Hepatocyte (in vitro differentiated cells): ENCODE results near the gene CDV3. TPM values are rescaled to one million over a fixed set of nuclear protein-coding genes. Genes with fewer than 3 reads are reported as not detected.
"Not testable (repeated sequence)": the region's sequence is repeated elsewhere in the genome, so short reads cannot be mapped to it uniquely, and the experiment has no call there.

Experiments used
- DNase-seq: peaks from one replicate; pipeline ENCODE4 v3.0.0-alpha.2; 2016; ENCODE audit warnings: low spot score
- H2AFZ ChIP-seq: fragments of 200-600 bp; sonication (generic); 2 replicates; pipeline ENCODE4 v1.6.0; 2016; ENCODE audit warnings: antibody characterized with exemption, mild to moderate bottlenecking
- H3K27ac ChIP-seq: fragments of 200-600 bp; sonication (generic); 2 replicates; pipeline ENCODE4 v1.5.1; 2016; ENCODE audit warnings: mild to moderate bottlenecking
- H3K27me3 ChIP-seq: fragments of 200-600 bp; sonication (generic); 2 replicates; pipeline ENCODE4 v1.6.1; 2016
- H3K36me3 ChIP-seq: fragments of 200-600 bp; sonication (generic); replicated peaks from 2 replicates; pipeline ENCODE4 v1.5.1; 2016; ENCODE audit warnings: low read depth; ENCODE audit not compliant: insufficient read depth
- H3K4me1 ChIP-seq: fragments of 200-600 bp; sonication (generic); 2 replicates; pipeline ENCODE4 v1.5.1; 2016; ENCODE audit warnings: mild to moderate bottlenecking, moderate library complexity; ENCODE audit not compliant: insufficient read depth
- H3K4me2 ChIP-seq: fragments of 200-600 bp; sonication (generic); 2 replicates; pipeline ENCODE4 v1.6.0; 2016
- H3K4me3 ChIP-seq: fragments of 200-600 bp; sonication (generic); 2 replicates; pipeline ENCODE4 v1.5.1; 2016; ENCODE audit warnings: mild to moderate bottlenecking
- H3K79me2 ChIP-seq: fragments of 200-600 bp; sonication (generic); 2 replicates; pipeline ENCODE4 v1.6.0; 2017; ENCODE audit warnings: mild to moderate bottlenecking
- H3K9me2 ChIP-seq: fragments of 200-600 bp; sonication (generic); replicated peaks from 2 replicates; pipeline ENCODE4 v1.6.0; 2017; ENCODE audit warnings: mild to moderate bottlenecking; ENCODE audit not compliant: insufficient read depth
- H3K9me3 ChIP-seq: fragments of 200-600 bp; sonication (generic); 2 replicates; pipeline ENCODE4 v1.5.1; 2016; ENCODE audit warnings: low read depth, mild to moderate bottlenecking
- H4K20me1 ChIP-seq: fragments of 200-600 bp; sonication (generic); 2 replicates; pipeline ENCODE4 v1.6.0; 2016; ENCODE audit warnings: mild to moderate bottlenecking; ENCODE audit not compliant: insufficient read depth, poor library complexity, severe bottlenecking
- EZH2 ChIP-seq: fragments of 200-600 bp; sonication (generic); IDR thresholded peaks from 2 replicates; pipeline ENCODE4 v1.6.1; 2016; ENCODE audit warnings: antibody characterized with exemption, mild to moderate bottlenecking, borderline replicate concordance
- EZH2phosphoT487 ChIP-seq: fragments of 200-600 bp; sonication (generic); IDR thresholded peaks from one replicate; pipeline ENCODE4 v1.6.1; 2018; ENCODE audit warnings: antibody characterized with exemption, mild to moderate bottlenecking, low read depth, moderate library complexity; ENCODE audit not compliant: unreplicated experiment, severe bottlenecking
- WGBS: methylation state at CpG from one replicate; pipeline ENCODE4 v1.1.6; 2016; ENCODE audit warnings: low lambda C conversion rate; ENCODE audit errors: missing lambda C conversion rate; 5-methylcytosine and 5-hydroxymethylcytosine counted together
- polyA plus RNA-seq: library from polyadenylated mRNA; unstranded; fragments of >200 nt; fragmentation: Nextera tagmentation; extraction: Ambion mirVana; gene quantifications from 2 replicates; pipeline ENCODE4 v1.2.1, GENCODE V29; 2016
- total RNA-seq: library from RNA; depleted of rRNA; stranded (reverse); fragments of >200 nt; gene quantifications from 2 replicates; pipeline ENCODE4 v1.2.3, GENCODE V29; 2014
- TF ChIP-seq, protein P1 (sequence below): fragments of 200-600 bp; sonication (generic); IDR thresholded peaks from 2 replicates; pipeline ENCODE4 v1.5.1; 2016; ENCODE audit warnings: antibody characterized with exemption, mild to moderate bottlenecking; ENCODE audit not compliant: poor library complexity

Gene CDV3
- total and polyA plus RNA-seq, 2 experiments from 2014 or later, result 97.6 to 243 TPM

DNA sequence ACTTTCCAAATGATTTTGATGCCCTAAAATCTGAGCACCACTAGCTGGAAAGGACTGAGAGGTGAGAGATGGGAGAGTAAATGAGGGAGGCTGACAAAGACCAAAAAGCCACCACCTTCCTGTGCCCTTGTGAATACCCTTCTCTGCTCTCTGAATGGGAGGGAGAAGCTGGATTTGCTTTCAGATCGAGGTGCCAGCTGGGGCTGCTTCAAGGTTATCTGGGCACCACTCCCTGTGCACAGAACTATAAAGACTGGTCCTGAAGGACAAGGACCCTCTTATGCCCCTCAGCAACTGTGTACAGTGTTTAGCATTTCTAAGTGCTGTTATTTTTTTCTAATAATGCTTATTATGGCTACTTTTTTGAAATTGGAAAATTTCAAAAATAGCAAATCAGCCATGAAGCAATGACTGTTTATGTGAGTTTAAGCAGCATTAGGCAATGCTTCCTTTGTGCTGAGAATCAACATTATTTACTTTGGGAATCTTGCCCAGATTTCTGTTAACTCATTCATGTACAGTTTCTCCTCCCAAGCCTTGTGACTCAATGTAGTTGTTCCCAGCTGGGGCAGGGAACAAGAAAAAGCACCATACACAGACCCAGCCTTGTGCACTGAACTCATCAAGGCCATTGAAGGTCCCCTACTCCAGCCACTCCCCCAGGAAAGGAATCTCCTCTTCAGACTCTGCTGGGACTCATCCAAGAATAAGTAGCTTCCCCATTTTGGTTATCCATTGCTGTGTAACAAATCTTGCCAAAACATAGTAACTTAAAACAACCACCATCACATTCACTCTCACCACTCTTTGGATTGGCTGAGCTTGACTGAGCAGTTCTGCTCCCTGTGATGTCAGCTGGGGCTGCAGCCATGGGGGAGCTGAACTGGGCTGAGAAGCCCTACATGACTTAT lies 37.3 kb upstream of the CDV3 start:
- no peaks in the 10 kb centered on the region for H3K9me3 ChIP-seq
- H3K79me2 ChIP-seq, result no peaks in the 10 kb centered on the region
- WGBS, result 20% methylated on average over 1 of the region's 1 CpG
- peaks cover 23% of the 10 kb centered on the region for H3K4me1 ChIP-seq
- peak overlapping the region; percentile 82 for H3K27ac ChIP-seq
- H4K20me1 ChIP-seq, result no peaks in the 10 kb centered on the region
- peak; percentile 68 for DNase-seq
- no peak overlapping the region for H3K4me3 ChIP-seq
- TF ChIP-seq, protein P1, sequence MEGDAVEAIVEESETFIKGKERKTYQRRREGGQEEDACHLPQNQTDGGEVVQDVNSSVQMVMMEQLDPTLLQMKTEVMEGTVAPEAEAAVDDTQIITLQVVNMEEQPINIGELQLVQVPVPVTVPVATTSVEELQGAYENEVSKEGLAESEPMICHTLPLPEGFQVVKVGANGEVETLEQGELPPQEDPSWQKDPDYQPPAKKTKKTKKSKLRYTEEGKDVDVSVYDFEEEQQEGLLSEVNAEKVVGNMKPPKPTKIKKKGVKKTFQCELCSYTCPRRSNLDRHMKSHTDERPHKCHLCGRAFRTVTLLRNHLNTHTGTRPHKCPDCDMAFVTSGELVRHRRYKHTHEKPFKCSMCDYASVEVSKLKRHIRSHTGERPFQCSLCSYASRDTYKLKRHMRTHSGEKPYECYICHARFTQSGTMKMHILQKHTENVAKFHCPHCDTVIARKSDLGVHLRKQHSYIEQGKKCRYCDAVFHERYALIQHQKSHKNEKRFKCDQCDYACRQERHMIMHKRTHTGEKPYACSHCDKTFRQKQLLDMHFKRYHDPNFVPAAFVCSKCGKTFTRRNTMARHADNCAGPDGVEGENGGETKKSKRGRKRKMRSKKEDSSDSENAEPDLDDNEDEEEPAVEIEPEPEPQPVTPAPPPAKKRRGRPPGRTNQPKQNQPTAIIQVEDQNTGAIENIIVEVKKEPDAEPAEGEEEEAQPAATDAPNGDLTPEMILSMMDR, result no peak
- TF ChIP-seq EZH2phosphoT487 (no peak), EZH2 (no peak)
- H3K9me2 ChIP-seq, result no peaks in the 10 kb centered on the region
- no peaks in the 10 kb centered on the region for H3K27me3 ChIP-seq
- no peaks in the 10 kb centered on the region for H3K36me3 ChIP-seq
- H2AFZ ChIP-seq, result peak overlapping the region; percentile 5
- peak overlapping the region; percentile 61 for H3K4me2 ChIP-seq

DNA sequence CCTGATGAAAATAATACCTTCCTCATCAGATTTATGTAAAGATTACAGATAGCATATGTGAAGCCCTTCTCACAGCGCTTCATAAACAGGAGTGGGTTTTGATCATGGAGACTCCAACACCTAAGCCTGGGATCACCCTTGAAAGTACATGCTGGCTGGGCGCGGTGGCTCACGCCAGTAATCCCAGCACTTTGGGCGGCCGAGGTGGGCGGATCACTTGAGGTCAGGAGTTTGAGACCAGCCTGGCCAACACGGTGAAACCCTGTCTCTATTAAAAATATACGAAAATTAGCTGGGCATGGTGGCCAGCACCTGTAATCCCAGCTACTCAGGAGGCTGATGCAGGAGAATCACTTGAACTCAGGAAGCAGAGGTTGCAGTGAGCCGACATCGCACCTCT lies 36.4 kb upstream of the CDV3 start:
- H3K9me3 ChIP-seq, H3K4me3 ChIP-seq, H3K4me2 ChIP-seq, DNase-seq, H3K27me3 ChIP-seq, H3K9me2 ChIP-seq, H3K36me3 ChIP-seq, H3K79me2 ChIP-seq, H4K20me1 ChIP-seq, H2AFZ ChIP-seq: not testable (repeated sequence)
- WGBS, result 93% methylated on average over 11 of the region's 11 CpGs
- Histone ChIP-seq H3K4me1 (peaks cover 25% of the 10 kb centered on the region), H3K27ac (peak overlapping the region; percentile 82)

DNA sequence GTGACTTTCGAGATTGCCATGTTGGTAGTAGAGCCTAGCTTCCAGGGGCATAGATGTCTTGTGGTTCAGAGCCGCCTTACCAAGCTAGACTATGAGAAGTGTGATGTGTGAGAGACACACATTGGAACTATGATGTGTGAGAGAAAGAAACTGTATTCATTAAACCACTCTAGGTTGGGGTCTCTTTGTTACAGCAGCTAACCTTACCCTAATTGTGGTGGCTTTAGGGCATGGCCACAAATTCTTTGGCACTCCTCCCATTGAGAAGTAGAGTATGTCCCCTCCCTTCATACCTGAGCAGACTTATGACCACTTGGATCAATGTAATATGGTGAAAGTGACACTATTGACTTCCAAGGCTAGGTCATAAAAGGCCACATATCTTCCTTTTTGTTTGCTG lies 35.3 kb upstream of the CDV3 start:
- TF ChIP-seq, protein P1, result no peak
- TF ChIP-seq EZH2, result no peak
- no peak for TF ChIP-seq EZH2phosphoT487

DNA sequence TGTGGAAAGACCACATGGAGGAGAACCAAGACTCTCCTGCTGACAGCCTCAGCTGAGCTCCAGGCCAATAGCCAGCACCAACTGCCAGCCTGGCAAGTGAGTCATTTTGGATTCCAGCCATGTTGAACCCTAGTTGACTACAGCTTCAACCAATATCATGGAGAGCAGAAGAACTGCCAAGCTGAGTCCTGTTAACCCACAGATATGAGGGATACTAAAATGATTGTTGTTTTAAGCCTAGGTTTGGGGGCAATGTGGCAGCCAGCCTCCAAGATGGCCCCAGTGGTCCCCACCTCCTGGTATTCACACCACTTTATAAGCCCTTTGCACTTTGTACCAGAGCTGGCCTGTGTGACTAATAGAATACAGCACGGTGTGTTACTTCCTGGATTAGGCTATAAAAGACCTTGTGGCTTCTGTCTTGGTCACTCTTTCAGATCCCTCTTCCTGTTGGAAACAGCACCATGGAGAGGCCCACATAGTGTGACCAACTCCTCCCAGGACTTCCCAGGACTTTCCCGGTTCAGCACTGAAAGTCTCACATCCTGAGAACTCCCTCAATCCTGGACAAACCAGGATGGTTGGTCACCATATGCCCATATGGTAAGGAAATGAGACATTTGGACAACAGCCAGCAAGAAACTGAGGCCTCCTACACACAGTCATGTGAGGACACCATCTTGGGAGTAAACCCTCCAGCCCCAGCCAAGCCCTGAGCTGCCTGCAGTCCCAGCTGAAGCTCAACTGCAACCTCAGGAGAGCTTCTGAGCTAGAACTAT lies 32.4 kb upstream of the CDV3 start:
- Histone ChIP-seq H3K4me1 (peaks cover 14% of the 10 kb centered on the region), H3K9me2 (no peaks in the 10 kb centered on the region), H3K36me3 (no peaks in the 10 kb centered on the region), H3K27me3 (no peaks in the 10 kb centered on the region), H3K4me3 (no peak overlapping the region), H3K4me2 (no peak overlapping the region), H2AFZ (no peak overlapping the region), H3K9me3 (no peaks in the 10 kb centered on the region), H3K79me2 (no peaks in the 10 kb centered on the region), H3K27ac (peak overlapping the region; percentile 89), H4K20me1 (no peaks in the 10 kb centered on the region)
- 61% methylated on average over 2 of the region's 2 CpGs for WGBS
- TF ChIP-seq, protein P1, result no peak
- TF ChIP-seq EZH2, result no peak
- no peak for TF ChIP-seq EZH2phosphoT487
- DNase-seq, result peak; percentile 54

More for the DNA sequence above, 35.3 kb upstream of the CDV3 start:
- Histone ChIP-seq H3K9me3 (no peaks in the 10 kb centered on the region), H3K4me3 (no peak overlapping the region), H3K4me2 (no peak overlapping the region), H2AFZ (no peak overlapping the region), H3K36me3 (no peaks in the 10 kb centered on the region), H3K79me2 (no peaks in the 10 kb centered on the region), H3K4me1 (peaks cover 23% of the 10 kb centered on the region), H3K27me3 (no peaks in the 10 kb centered on the region), H3K9me2 (no peaks in the 10 kb centered on the region), H3K27ac (no peak overlapping the region), H4K20me1 (no peaks in the 10 kb centered on the region)
- WGBS, result 100% methylated on average over 2 of the region's 2 CpGs
- DNase-seq, result no peak
